GM19240 (cell line): ENCODE data around the gene SLC26A2.
A peak's percentile ranks its signal among the peaks of the same experiment; 100 is the strongest.

Source experiments
- DNase-seq: peaks from one replicate; pipeline ENCODE4 v3.0.0; 2011; ENCODE audit warnings: low spot score; ENCODE audit not compliant: insufficient read length

SLC26A2 gene

DNA sequence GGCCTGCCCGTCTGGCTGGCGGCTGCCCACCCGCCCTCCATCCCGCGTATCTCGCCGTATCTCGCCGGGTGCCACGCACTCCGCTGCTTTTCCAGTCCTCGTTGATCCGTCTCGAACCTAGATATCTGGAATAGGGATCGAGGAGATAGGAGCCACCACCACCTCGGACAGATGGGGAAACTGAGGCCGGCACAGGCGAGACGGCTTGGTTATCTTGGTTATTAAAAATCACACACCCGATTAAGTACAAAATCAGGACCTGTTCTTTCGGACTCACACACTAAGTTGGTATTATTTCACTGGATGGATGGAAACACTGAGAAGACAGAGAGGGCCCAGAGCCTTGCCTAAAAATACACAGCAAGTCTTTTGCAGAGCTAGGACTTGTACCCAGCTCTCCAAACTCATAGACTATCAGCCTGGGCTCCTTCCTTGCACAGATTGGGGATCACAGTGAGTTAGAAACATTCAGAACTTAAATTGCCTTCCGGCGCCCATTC, 678 bp downstream of the SLC26A2 start:
- DNase-seq: no peak

DNA sequence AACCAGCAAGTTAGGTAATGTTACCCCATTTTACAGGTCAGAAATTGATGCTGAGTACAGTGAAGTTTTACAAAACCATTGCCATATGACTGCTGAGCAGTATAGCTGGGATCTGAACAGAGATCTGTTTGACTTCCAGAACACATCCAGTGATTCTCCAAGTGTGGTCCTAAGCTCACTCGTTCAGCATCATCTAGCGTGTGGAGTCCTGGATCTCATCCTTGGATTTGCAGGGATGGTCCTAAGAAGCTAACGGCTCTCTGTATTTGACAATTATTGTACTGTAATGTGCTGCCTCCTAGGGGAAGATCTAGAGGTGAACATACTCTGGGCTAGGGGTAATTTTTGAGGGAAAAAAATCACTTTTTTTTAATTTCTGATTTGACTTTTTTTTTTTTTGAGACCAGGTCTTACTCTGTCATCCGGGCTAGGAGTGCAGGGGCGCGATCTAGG, 1.4 kb downstream of the SLC26A2 start:
- DNase-seq: no peak

DNA sequence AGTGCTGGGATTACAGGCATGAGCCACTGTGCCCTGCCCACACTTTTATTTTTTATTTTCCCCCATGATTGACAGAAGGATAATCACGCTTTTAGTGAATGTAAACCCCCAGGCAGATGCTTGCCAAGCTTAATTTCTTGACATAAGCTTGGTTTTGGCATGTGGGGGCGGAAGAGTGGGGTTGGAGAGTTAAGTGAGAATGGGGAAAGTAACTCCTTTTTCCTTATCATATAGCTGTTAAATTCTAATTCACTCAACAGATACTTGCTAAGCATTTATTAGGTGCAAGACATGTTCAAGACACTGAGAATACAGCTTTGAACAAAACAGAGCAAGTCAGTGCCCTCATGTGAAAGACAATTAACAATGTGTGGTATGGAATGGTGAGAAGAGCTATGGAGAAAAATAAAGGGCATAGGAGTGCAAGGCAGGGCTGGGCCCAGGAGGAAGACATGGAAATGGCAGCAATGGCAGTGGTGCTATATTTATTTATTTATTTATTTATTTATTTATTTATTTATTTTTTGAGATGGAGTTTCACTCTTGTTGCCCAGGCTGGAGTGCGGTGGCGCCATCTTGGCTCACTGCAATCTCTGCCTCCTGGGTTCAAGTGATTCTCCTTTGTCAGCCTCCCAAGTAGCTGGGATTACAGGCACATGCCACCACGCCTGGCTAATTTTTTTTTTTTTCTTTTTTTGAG, 2.2 kb downstream of the SLC26A2 start:
- no peak for DNase-seq

GRCh38 chr5:149963729-149964128, 3.2 kb downstream of the SLC26A2 start:
- DNase-seq: no peak

- no peak for DNase-seq
Measured at GRCh38 chr5:149966946-149967345, 6.4 kb downstream of the SLC26A2 start.

GRCh38 chr5:149969181-149969930, 8.8 kb downstream of the SLC26A2 start:
- DNase-seq: no peak

DNA sequence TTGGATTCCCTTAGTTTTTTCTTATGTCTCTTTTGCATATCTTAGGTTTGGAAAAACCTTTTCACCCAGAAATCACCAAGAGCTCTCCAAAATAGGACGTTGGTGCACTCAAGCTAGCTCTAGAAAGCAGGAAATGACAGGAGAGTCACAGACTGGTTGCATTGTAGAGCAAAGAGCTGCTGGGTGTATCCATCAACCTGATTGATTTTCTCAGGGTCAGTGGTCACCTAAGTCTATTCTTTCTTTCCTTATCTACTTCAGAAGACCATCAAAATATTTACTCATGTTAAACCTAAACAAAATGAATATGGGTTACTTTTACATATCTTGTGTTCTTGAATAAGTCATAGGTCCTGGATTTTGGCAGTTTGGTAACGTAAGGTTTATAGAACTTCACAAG, 14.9 kb downstream of the SLC26A2 start:
- no peak for DNase-seq

- DNase-seq: no peak
Measured at GRCh38 chr5:149979896-149980295, 19.3 kb downstream of the SLC26A2 start.

- no peak for DNase-seq
Measured at GRCh38 chr5:149981206-149981605, 20.6 kb downstream of the SLC26A2 start.

- no peak for DNase-seq
Measured at GRCh38 chr5:149982505-149982904, 21.9 kb downstream of the SLC26A2 start.

DNA sequence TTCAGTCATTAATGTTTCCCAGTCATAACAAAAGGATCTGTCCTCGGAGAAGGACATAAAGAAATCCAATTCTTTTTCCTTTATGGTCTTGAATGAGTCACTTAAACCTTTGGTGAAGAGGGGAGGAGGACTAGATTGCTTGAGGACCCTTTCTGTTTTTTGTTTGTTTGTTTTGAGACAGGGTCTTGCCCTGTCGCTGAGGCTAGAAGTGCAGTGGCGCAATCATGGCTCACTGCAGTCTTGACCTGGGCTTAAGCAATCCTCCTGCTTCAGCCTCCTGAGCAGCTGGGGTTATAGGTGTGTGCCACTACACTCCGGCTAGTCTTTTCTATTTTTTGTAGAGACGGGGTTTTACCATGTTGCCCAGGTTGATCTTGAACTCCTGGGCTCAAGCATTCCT, 27.6 kb downstream of the SLC26A2 start:
- DNase-seq: no peak

- peak; percentile 25 for DNase-seq
Measured at GRCh38 chr5:149990518-149991376, 30.2 kb downstream of the SLC26A2 start.

- DNase-seq: no peak
Measured at GRCh38 chr5:149993471-149993870, 32.9 kb downstream of the SLC26A2 start.

DNA sequence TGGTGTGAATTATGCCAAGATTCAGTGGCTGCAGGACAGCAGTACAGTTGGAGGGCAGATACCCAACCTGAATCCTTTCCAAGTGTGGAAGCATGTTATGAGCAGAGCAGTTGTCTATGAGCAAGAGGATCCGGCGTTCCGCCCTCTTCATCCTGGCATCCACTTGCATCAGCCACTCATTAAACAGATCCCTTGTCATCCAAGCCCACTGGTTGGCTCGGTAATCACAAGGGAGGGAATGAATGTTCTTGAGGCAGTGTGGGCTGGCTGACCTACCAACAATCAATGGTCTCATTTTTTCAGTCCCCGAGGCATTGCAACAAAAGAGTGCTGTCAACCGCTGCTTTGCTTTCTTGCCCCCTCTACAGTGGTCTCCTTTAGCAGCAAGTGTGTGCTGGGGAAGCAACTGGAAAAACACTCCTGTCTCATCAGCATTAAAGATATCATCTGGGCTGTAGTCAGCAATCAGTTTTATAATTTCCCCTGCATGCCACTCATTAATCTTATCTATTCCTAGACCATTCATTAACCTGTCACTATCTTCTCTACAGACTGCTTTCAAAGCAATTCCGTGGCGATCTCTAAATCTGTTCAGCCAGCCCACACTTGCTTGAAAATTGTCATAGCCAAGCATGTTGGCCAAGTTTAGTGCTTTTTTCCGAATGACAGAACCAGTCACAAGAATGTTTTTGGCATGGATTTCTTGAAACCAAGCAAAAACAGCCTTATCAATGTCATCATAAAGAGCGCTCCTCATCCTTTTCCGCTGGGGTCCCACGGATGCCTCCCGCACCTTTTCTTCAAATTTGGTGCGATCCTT, 35.0 kb downstream of the SLC26A2 start:
- no peak for DNase-seq

DNA sequence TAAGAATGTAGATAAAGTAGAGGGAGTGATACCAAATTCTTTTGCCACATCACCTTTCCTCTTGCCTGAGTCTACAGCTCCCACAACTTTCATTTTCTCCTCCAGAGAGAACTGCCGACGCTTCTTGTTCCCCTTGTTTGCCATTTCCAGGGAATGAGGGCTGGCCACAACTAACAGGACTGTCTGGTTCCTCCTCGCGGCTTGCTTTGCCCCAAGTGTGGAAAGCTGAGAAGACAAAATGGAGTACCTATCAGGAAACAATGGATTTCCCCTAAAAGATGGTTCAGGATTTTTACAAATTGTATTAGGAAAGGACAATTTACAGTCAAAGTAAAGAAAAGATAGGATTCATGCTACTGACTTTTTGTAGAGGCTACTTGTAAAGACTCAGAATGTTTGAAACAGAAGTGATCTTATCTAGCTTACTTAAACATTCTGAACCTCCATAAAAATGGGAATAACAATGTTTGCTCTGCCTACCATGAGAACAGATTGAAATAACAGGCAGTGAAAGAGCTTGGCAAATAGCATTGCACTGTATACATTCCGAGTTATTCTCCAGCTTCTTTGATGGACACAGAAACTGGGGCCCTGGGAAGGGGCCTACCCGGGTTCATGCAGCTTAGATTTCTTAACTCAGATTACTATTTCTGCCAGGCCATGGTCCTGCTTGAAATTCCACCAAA, 35.8 kb downstream of the SLC26A2 start:
- DNase-seq: no peak

DNA sequence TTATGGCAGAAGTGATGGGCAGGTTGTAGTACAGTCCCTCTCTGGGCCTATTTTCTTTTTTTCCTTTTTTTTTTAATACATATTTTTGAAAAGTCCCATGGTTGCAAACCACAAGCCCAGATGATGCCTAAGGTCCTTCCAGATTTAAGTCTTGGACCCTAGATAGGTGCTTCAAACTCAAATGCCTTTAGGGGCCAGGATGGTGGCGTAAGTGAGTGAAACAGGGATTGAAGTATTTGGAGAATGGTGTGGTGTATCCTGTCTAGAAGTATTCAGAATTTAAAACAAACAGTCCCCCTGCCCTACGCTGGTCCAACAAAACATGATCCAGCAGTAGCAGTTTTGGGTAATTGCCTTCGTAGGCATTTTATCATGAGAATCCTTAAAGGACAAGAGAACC, 37.7 kb downstream of the SLC26A2 start:
- no peak for DNase-seq

GRCh38 chr5:149999359-149999758, 38.8 kb downstream of the SLC26A2 start:
- no peak for DNase-seq

DNA sequence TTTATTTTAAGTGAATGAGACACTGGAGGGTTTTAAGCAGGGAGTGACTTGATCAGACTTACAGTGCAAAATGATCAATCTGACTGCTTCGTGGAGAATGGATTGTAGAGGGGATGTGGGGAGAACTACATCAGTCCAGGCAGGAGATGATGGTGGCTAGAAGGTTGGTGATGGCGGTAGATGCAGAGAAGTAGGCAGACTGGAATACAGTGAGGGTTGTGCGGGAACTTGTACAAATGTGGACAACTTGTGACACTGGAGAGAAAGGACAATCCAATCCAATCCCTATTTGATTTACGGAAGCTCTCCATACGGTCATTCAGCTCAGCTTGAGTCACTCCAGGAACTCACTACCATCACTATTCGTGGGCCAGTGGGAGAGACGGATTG, 39.3 kb downstream of the SLC26A2 start:
- DNase-seq: no peak

- DNase-seq: peak; percentile 81
Measured at GRCh38 chr5:150000256-150000989, 39.9 kb downstream of the SLC26A2 start, which contains the start of the genes HMGXB3 and TIGD6. HMGXB3 (plus strand) TSS chr5:150000739; CDS start chr5:150004853, 4,114 bp downstream. TIGD6 (minus strand) TSS chr5:150000654; CDS start chr5:149996348, 4,306 bp downstream.
